Astrocyte of the cerebellum (primary cell): ENCODE results near the gene LEMD1.

Source experiments
- DNase-seq: peaks from one replicate; pipeline ENCODE4 v3.0.0-alpha.2; 2011; ENCODE audit warnings: low read depth
- H3K4me3 ChIP-seq: 2 replicates; pipeline ENCODE4 v1.5.1; 2011; ENCODE audit warnings: mild to moderate bottlenecking, low read depth, low read length, moderate library complexity
- CTCF ChIP-seq: IDR thresholded peaks from 2 replicates; pipeline ENCODE4 v1.5.1; 2012; ENCODE audit warnings: low read length, low read depth, moderate library complexity, mild to moderate bottlenecking; ENCODE audit errors: missing control alignments
- in situ Hi-C: cut with HindIII; loops from 2 replicates; pipeline ENCODE4 v1.10.0; 2017; ENCODE audit warnings: low sequenced_read_pairs

The LEMD1 gene

GRCh38 chr1:205432116-205432515 is 10.3 kb upstream of the LEMD1 start:
- DNase-seq = no peak
- in situ Hi-C loops = no loop called here
- TF ChIP-seq CTCF = no peak
- H3K4me3 ChIP-seq = no peak overlapping the region

GRCh38 chr1:205430696-205431305 is 8.9 kb upstream of the LEMD1 start:
- in situ Hi-C loops = no loop called here
- peak overlapping the region; percentile 41 for H3K4me3 ChIP-seq
- no peak for DNase-seq
- peak; percentile 95 for TF ChIP-seq CTCF

GRCh38 chr1:205429762-205430695 is 8.2 kb upstream of the LEMD1 start:
- no peak for TF ChIP-seq CTCF
- in situ Hi-C loops = no loop called here
- no peak for DNase-seq
- H3K4me3 ChIP-seq = peak overlapping the region; percentile 41

- in situ Hi-C loops = no loop called here
- TF ChIP-seq CTCF = no peak
These were observed 3.2 kb upstream of the LEMD1 start for GRCh38 chr1:205424901-205425600.

GRCh38 chr1:205423814-205424399 is 2.1 kb upstream of the LEMD1 start:
- in situ Hi-C loops = no loop called here
- H3K4me3 ChIP-seq = no peak overlapping the region
- no peak for DNase-seq
- TF ChIP-seq CTCF = no peak

More at GRCh38 chr1:205424901-205425600, 3.2 kb upstream of the LEMD1 start:
- no peak overlapping the region for H3K4me3 ChIP-seq
- DNase-seq = no peak

GRCh38 chr1:205422993-205423642 is 1.3 kb upstream of the LEMD1 start:
- in situ Hi-C loops = no loop called here
- DNase-seq = no peak
- no peak for TF ChIP-seq CTCF
- no peak overlapping the region for H3K4me3 ChIP-seq
